ENCODE results near the gene ASAP3.
"Not testable (repeated sequence)": the region's sequence is repeated elsewhere in the genome, so short reads cannot be mapped to it uniquely, and the experiment has no call there.

Gene ASAP3

GRCh38 chr1:23496490-23497181, 12.7 kb upstream of the ASAP3 start:
- Histone ChIP-seq H2AFZ (ENCODE audit: low read length) (no peak overlapping the region), H3K4me1 (ENCODE audit: insufficient read depth, low read length, poor library complexity, severe bottlenecking) (no peaks in the 10 kb centered on the region), H3K79me2 (ENCODE audit: insufficient read depth, low read length) (no peaks in the 10 kb centered on the region), H3K9ac (ENCODE audit: low read depth, low read length, poor library complexity, severe bottlenecking) (no peak overlapping the region), H3K36me3 (ENCODE audit: insufficient read depth, low read length) (no peaks in the 10 kb centered on the region), H3K9me3 (ENCODE audit: insufficient read depth, low read depth, low read length) (no peaks in the 10 kb centered on the region), H3F3A (ENCODE audit: low read depth) (no peaks in the 10 kb centered on the region), H3K27me3 (ENCODE audit: insufficient read depth, low read length, poor library complexity, severe bottlenecking) (no peaks in the 10 kb centered on the region), H3K9me2 (replicated peaks; ENCODE audit: low read depth, low read length) (no peaks in the 10 kb centered on the region), H3K4me3 (ENCODE audit: low read length, poor library complexity, severe bottlenecking) (no peak overlapping the region), H4K20me1 (ENCODE audit: insufficient read depth, low read length, poor library complexity, severe bottlenecking) (no peaks in the 10 kb centered on the region), H3K4me2 (ENCODE audit: low read depth, low read length, poor library complexity, severe bottlenecking) (no peak overlapping the region)
- TF ChIP-seq EZH2phosphoT487 (IDR thresholded peaks at IDR 0.05; ENCODE audit: borderline replicate concordance) (no peak), CTCF (conservative IDR thresholded peaks at IDR 0.05; ENCODE audit: low read length) (no peak)

DNA sequence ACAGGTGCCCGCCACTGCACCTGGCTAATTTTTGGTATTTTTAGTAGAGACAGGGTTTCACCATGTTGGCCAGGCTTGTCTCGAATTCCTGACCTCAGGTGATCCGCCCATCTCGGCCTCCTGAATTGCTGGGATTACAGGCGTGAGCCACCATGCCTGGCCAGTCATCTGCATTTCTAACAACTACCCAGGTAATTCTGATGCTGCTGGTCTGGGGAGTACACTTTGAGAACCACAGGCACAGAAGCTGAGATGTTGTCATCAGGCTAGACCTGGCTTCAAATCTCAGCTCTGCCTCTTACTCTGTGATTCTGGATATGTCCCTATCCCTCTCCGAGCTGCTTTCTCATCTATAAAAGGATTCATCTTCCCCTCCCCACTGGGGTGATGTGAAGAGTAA, 10.9 kb upstream of the ASAP3 start:
- H3K9me3 ChIP-seq (ENCODE audit: insufficient read depth, low read depth, low read length); H4K20me1 ChIP-seq (ENCODE audit: insufficient read depth, low read length, poor library complexity, severe bottlenecking); H3K79me2 ChIP-seq (ENCODE audit: insufficient read depth, low read length); H2AFZ ChIP-seq (ENCODE audit: low read length); H3K9me2 ChIP-seq (replicated peaks; ENCODE audit: low read depth, low read length); H3K36me3 ChIP-seq (ENCODE audit: insufficient read depth, low read length); H3K4me1 ChIP-seq (ENCODE audit: insufficient read depth, low read length, poor library complexity, severe bottlenecking); H3K9ac ChIP-seq (ENCODE audit: low read depth, low read length, poor library complexity, severe bottlenecking); H3K4me3 ChIP-seq (ENCODE audit: low read length, poor library complexity, severe bottlenecking); H3F3A ChIP-seq (ENCODE audit: low read depth); H3K4me2 ChIP-seq (ENCODE audit: low read depth, low read length, poor library complexity, severe bottlenecking); H3K27me3 ChIP-seq (ENCODE audit: insufficient read depth, low read length, poor library complexity, severe bottlenecking): not testable (repeated sequence)

DNA sequence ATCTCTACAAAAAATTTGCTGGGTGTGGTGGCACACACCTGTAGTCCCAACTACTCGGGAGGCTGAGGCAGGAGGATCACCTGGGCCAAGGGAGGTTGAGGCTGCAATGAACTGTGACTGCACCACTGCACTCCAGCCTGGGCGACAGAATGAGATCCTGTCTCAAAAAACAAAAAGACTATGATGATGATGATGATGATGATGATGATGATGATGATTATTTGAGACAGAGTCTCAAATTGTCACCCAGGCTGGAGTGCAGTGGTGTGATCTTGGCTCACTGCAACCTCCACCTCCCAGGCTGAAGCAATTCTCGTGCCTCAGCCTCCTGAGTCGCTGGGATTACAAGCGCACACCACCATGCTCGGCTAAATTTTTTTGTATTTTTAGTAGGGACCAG, 8.8 kb upstream of the ASAP3 start:
- not testable (repeated sequence) for H3K27me3 ChIP-seq (ENCODE audit: insufficient read depth, low read length, poor library complexity, severe bottlenecking); H3K4me3 ChIP-seq (ENCODE audit: low read length, poor library complexity, severe bottlenecking); H4K20me1 ChIP-seq (ENCODE audit: insufficient read depth, low read length, poor library complexity, severe bottlenecking); H3F3A ChIP-seq (ENCODE audit: low read depth); H3K9me2 ChIP-seq (replicated peaks; ENCODE audit: low read depth, low read length); H3K9ac ChIP-seq (ENCODE audit: low read depth, low read length, poor library complexity, severe bottlenecking); H3K4me2 ChIP-seq (ENCODE audit: low read depth, low read length, poor library complexity, severe bottlenecking); H3K4me1 ChIP-seq (ENCODE audit: insufficient read depth, low read length, poor library complexity, severe bottlenecking); H3K36me3 ChIP-seq (ENCODE audit: insufficient read depth, low read length); H3K9me3 ChIP-seq (ENCODE audit: insufficient read depth, low read depth, low read length); H2AFZ ChIP-seq (ENCODE audit: low read length); H3K79me2 ChIP-seq (ENCODE audit: insufficient read depth, low read length)

DNA sequence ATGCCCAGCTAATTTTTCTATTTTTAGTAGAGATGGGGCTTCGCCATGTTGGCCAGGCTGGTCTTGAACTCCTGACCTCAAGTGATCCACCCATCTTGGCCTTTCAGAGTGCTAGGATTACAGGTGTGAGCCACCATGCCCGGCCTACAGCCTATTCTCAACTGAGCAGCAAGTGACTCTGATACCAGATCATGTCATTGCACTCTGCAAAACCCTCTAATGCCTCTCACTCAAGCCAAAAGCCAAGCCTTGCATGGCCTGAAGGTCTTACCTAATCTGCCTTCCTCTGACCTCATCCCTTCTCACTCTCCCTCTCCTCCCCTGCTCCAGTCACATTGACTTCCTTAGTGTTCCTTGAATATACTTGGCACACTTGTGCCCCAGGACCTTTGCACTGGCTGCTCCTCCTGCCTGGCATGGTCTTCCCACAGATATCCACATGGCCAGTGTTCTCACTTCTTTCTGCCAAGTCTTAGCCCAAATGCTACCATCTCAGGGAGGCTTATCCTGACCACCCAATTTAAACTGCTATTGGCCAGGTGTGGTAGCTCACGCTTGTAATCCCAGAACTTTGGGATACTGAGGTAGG, 8.2 kb upstream of the ASAP3 start:
- H2AFZ ChIP-seq (ENCODE audit: low read length), result no peak overlapping the region
- H3K9me2 ChIP-seq (replicated peaks; ENCODE audit: low read depth, low read length), result no peaks in the 10 kb centered on the region
- H3K9me3 ChIP-seq (ENCODE audit: insufficient read depth, low read depth, low read length), result no peaks in the 10 kb centered on the region
- H3K4me1 ChIP-seq (ENCODE audit: insufficient read depth, low read length, poor library complexity, severe bottlenecking), result no peaks in the 10 kb centered on the region
- TF ChIP-seq CTCF (conservative IDR thresholded peaks at IDR 0.05; ENCODE audit: low read length) (no peak), EZH2phosphoT487 (IDR thresholded peaks at IDR 0.05; ENCODE audit: borderline replicate concordance) (no peak)
- H3F3A ChIP-seq (ENCODE audit: low read depth), result no peaks in the 10 kb centered on the region
- no peaks in the 10 kb centered on the region for H3K36me3 ChIP-seq (ENCODE audit: insufficient read depth, low read length)
- no peak overlapping the region for H3K4me3 ChIP-seq (ENCODE audit: low read length, poor library complexity, severe bottlenecking)
- H3K79me2 ChIP-seq (ENCODE audit: insufficient read depth, low read length), result no peaks in the 10 kb centered on the region
- H4K20me1 ChIP-seq (ENCODE audit: insufficient read depth, low read length, poor library complexity, severe bottlenecking), result no peaks in the 10 kb centered on the region
- no peaks in the 10 kb centered on the region for H3K27me3 ChIP-seq (ENCODE audit: insufficient read depth, low read length, poor library complexity, severe bottlenecking)
- H3K4me2 ChIP-seq (ENCODE audit: low read depth, low read length, poor library complexity, severe bottlenecking), result no peak overlapping the region
- H3K9ac ChIP-seq (ENCODE audit: low read depth, low read length, poor library complexity, severe bottlenecking), result no peak overlapping the region
